ENCODE results near the gene CETP. TPM values are rescaled to one million over a fixed set of nuclear protein-coding genes. Genes with fewer than 3 reads are reported as not detected.

Gene CETP
- total and polyA plus RNA-seq, 2 of the 8 experiments (the other 6 are each of a cell fraction or from before 2014, with no cell fraction given): not detected

DNA sequence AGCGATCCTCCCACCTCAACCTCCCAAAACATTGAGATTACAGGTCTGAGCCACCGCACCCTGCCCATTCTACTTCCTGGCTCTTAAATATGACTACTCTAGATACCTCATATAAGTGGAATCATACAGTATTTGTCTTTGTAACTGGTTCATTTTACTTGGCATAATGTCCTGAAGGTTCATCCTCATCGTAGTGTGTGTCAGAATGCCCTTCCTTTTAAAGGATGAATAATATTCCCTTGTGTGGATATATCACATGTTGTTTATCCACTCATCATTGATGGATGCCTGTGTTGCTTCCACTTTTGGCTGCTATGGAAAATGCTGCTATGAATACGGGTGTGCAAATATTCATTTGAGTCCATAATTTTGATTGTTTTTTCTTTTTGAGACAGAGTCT lies 5.7 kb upstream of the CETP start:
- Histone ChIP-seq H3K23ac (ENCODE audit: insufficient read length) (no peak overlapping the region), H3K4ac (replicated peaks; ENCODE audit: insufficient read length, low read depth, low read length) (no peak overlapping the region), H3K79me1 (ENCODE audit: low read depth, low read length) (no peaks in the 10 kb centered on the region), H3K56ac (replicated peaks; ENCODE audit: insufficient read length, low read depth, low read length) (no peak overlapping the region), H2BK15ac (ENCODE audit: low read length) (no peak overlapping the region), H2BK120ac (replicated peaks; ENCODE audit: low read depth, low read length) (no peak overlapping the region), H3K4me3 (ENCODE audit: extremely low read depth in 1 of 4, insufficient read depth in 2 of 4, low read depth in 3 of 4, low read length in 4 of 4) (no peak overlapping the region), H3K27me3 (replicated peaks in 1 of 4; ENCODE audit: control insufficient read depth in 3 of 4, extremely low read depth in 1 of 4, insufficient read depth in 3 of 4, low read length in 3 of 4) (no peaks in the 10 kb centered on the region), H3K4me2 (ENCODE audit: insufficient read depth in 1 of 2, low read depth in 2 of 2, low read length in 2 of 2) (no peak overlapping the region), H4K5ac (ENCODE audit: insufficient read length, low read depth, low read length) (no peak overlapping the region), H3K27ac (ENCODE audit: low read depth, low read length) (no peak overlapping the region), H2AK5ac (ENCODE audit: low read depth, low read length) (no peak overlapping the region), H3K79me2 (ENCODE audit: control insufficient read depth in 1 of 2, insufficient read depth in 2 of 2, low read length in 2 of 2) (no peaks in the 10 kb centered on the region), H3K18ac (ENCODE audit: extremely low read depth, low read length) (no peak overlapping the region), H2BK12ac (ENCODE audit: low read depth, low read length) (no peak overlapping the region), H3K9me3 (ENCODE audit: insufficient read depth in 2 of 2, low read depth in 1 of 2, low read length in 1 of 2) (no peaks in the 10 kb centered on the region; a peak in 1 of 4 replicates), H4K20me1 (replicated peaks in 1 of 2; ENCODE audit: control insufficient read depth in 1 of 2, insufficient read depth in 2 of 2, low read length in 2 of 2) (no peaks in the 10 kb centered on the region), H3K4me1 (replicated peaks in 1 of 4; ENCODE audit: control insufficient read depth in 3 of 4, insufficient read depth in 4 of 4, low read length in 3 of 4) (no peaks in the 10 kb centered on the region), H3K36me3 (ENCODE audit: control insufficient read depth in 2 of 4, insufficient read depth in 4 of 4, low read length in 3 of 4) (no peaks in the 10 kb centered on the region), H4K91ac (replicated peaks; ENCODE audit: insufficient read length, low read length) (no peak overlapping the region), H3K23me2 (ENCODE audit: low read depth, low read length) (no peaks in the 10 kb centered on the region), H3K9ac (replicated peaks in 1 of 4; ENCODE audit: extremely low read depth in 1 of 4, low read depth in 3 of 4, low read length in 3 of 4) (no peak overlapping the region), H4K8ac (ENCODE audit: extremely low read depth, insufficient read depth, low read length) (no peak overlapping the region), H2BK5ac (ENCODE audit: low read depth, low read length) (no peak overlapping the region), H2AFZ (ENCODE audit: low read length) (no peak overlapping the region), H2BK20ac (ENCODE audit: low read length) (no peak overlapping the region), H3K14ac (ENCODE audit: insufficient read length) (no peak overlapping the region)
- no peak for FAIRE-seq
- no peak for DNase-seq (ENCODE audit: low read depth in 1 of 2, low spot score in 2 of 2)
- POLR2A ChIA-PET (ENCODE audit: partially characterized antibody): interaction anchor here (1.0 kb wide), 1 partner anchor 18 kb away, joined by 4 read pairs; no protein-coding TSS in a partner anchor
- CTCF ChIA-PET (ENCODE audit: partially characterized antibody): interaction anchor here (0.7 to 1.6 kb wide), 4 partner anchors 12 to 90 kb away, joined by 3 to 5 read pairs (median 4); no protein-coding TSS in a partner anchor
- 82% methylated on average over 4 of the region's 4 CpGs; no CpG with 5 or more reads in 1 of the 2 experiments for WGBS, 2 experiments (ENCODE audit: extremely low coverage in 1 of 2, insufficient coverage in 1 of 2, insufficient read length in 1 of 2, insufficient replicate concordance in 2 of 2, low coverage in 1 of 2, low lambda C conversion rate in 2 of 2, missing lambda C conversion rate in 1 of 2)
- TF ChIP-seq POLR2AphosphoS5 (IDR thresholded peaks at IDR 0.05; ENCODE audit: low read depth, low read length) (no peak), SUZ12 (IDR thresholded peaks at IDR 0.05; ENCODE audit: low read length) (no peak), BCL11A (IDR thresholded peaks at IDR 0.05; ENCODE audit: low read depth in 2 of 2, low read length in 2 of 2) (no peak), EZH2 (IDR thresholded peaks at IDR 0.05; ENCODE audit: low read depth, low read length, severe bottlenecking) (no peak), HDAC2 (IDR thresholded peaks at IDR 0.05; ENCODE audit: borderline replicate concordance in 1 of 2, low read depth in 2 of 2, low read length in 2 of 2) (no peak), SIRT6 (IDR thresholded peaks at IDR 0.05; ENCODE audit: low read length) (no peak), GTF2F1 (IDR thresholded peaks at IDR 0.05; ENCODE audit: borderline replicate concordance, low read depth, low read length) (no peak), SIX5 (IDR thresholded peaks at IDR 0.05; ENCODE audit: low read depth, low read length) (no peak), SAP30 (IDR thresholded peaks at IDR 0.05; ENCODE audit: insufficient read depth, insufficient replicate concordance, low read length) (no peak), EP300 (IDR thresholded peaks at IDR 0.05; ENCODE audit: borderline replicate concordance in 1 of 2, low read depth in 2 of 2, low read length in 2 of 2) (no peak)
